Measurements from ENCODE around the gene ZNF80. TPM values are rescaled to one million over a fixed set of nuclear protein-coding genes. Genes with fewer than 3 reads are reported as not detected.

The ZNF80 gene
- total and polyA plus RNA-seq, 2 of the 13 experiments (the other 11 are each of a cell fraction or from before 2014, with no cell fraction given), result not detected

- Histone ChIP-seq H3K4me2 (ENCODE audit: low read depth, low read length) (no peak overlapping the region), H3K9ac (ENCODE audit: insufficient read depth, low read depth, low read length) (no peak overlapping the region), H4K20me1 (ENCODE audit: insufficient read depth, low read length) (no peaks in the 10 kb centered on the region), H2AFZ (ENCODE audit: low read length) (no peak overlapping the region), H3K27me3 (ENCODE audit: control insufficient read depth in 1 of 2, insufficient read depth in 2 of 2, low read length in 2 of 2) (peaks cover 0 to 16% of the 10 kb centered on the region in 2 experiments; a peak in 1 of 5 replicates), H3K79me2 (ENCODE audit: insufficient read depth, low read length) (no peaks in the 10 kb centered on the region), H3K36me3 (replicated peaks in 1 of 2; ENCODE audit: control insufficient read depth in 1 of 2, insufficient read depth in 2 of 2, low read length in 2 of 2) (no peaks in the 10 kb centered on the region), H3K27ac (ENCODE audit: extremely low read length, insufficient read depth, low read length) (no peak overlapping the region), H3K9me3 (ENCODE audit: low read length) (no peaks in the 10 kb centered on the region), H3K4me1 (ENCODE audit: insufficient read depth, low read length) (no peaks in the 10 kb centered on the region), H3K4me3 (replicated peaks in 1 of 3; ENCODE audit: insufficient read depth in 1 of 3, low read depth in 2 of 3, low read length in 3 of 3) (no peak overlapping the region)
- no TSS peak for BruUV-seq (replicated peaks)
- FAIRE-seq (no peak), DNase-seq (ENCODE audit: low spot score) (no peak), ATAC-seq (no peak)
- TF ChIP-seq ZNF749 (CRISPR knock-in tag; IDR thresholded peaks at IDR 0.05; ENCODE audit: borderline replicate concordance), result no peak
- TF ChIP-seq, protein P1, sequence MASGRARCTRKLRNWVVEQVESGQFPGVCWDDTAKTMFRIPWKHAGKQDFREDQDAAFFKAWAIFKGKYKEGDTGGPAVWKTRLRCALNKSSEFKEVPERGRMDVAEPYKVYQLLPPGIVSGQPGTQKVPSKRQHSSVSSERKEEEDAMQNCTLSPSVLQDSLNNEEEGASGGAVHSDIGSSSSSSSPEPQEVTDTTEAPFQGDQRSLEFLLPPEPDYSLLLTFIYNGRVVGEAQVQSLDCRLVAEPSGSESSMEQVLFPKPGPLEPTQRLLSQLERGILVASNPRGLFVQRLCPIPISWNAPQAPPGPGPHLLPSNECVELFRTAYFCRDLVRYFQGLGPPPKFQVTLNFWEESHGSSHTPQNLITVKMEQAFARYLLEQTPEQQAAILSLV (CRISPR knock-in tag; IDR thresholded peaks at IDR 0.05; ENCODE audit: borderline replicate concordance), result no peak
- no peak for TF ChIP-seq TGIF2 (CRISPR knock-in tag; IDR thresholded peaks at IDR 0.05)
- no peak for TF ChIP-seq TOE1 (CRISPR knock-in tag; IDR thresholded peaks at IDR 0.05)
- no peak for TF ChIP-seq ZNF660 (CRISPR knock-in tag; IDR thresholded peaks at IDR 0.05; ENCODE audit: borderline replicate concordance, low read depth)
- TF ChIP-seq NFE2L2 (IDR thresholded peaks at IDR 0.05; ENCODE audit: low read length), result no peak
- no peak for TF ChIP-seq KAT8 (CRISPR knock-in tag; IDR thresholded peaks at IDR 0.05)
- no peak for TF ChIP-seq FOSL1 (CRISPR knock-in tag; IDR thresholded peaks at IDR 0.05; ENCODE audit: borderline replicate concordance)
- TF ChIP-seq, protein P2, sequence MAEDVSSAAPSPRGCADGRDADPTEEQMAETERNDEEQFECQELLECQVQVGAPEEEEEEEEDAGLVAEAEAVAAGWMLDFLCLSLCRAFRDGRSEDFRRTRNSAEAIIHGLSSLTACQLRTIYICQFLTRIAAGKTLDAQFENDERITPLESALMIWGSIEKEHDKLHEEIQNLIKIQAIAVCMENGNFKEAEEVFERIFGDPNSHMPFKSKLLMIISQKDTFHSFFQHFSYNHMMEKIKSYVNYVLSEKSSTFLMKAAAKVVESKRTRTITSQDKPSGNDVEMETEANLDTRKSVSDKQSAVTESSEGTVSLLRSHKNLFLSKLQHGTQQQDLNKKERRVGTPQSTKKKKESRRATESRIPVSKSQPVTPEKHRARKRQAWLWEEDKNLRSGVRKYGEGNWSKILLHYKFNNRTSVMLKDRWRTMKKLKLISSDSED (CRISPR knock-in tag; IDR thresholded peaks at IDR 0.05), result no peak
- TF ChIP-seq, protein P3, sequence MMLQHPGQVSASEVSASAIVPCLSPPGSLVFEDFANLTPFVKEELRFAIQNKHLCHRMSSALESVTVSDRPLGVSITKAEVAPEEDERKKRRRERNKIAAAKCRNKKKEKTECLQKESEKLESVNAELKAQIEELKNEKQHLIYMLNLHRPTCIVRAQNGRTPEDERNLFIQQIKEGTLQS (CRISPR knock-in tag; IDR thresholded peaks at IDR 0.05), result no peak
- no peak for TF ChIP-seq SNAPC5 (CRISPR knock-in tag; IDR thresholded peaks at IDR 0.05; ENCODE audit: borderline replicate concordance)
- no peak for TF ChIP-seq MIXL1 (CRISPR knock-in tag; IDR thresholded peaks at IDR 0.05)
- TF ChIP-seq ADNP (CRISPR knock-in tag; IDR thresholded peaks at IDR 0.05), result no peak
- TF ChIP-seq MATR3 (CRISPR knock-in tag; IDR thresholded peaks at IDR 0.05), result no peak
- no peak for TF ChIP-seq ZNF34 (CRISPR knock-in tag; IDR thresholded peaks at IDR 0.05; ENCODE audit: borderline replicate concordance)
- in situ Hi-C loops (cut with HindIII; ENCODE audit: extremely low pct_ligation_motif_present, low pct_unique_long_range_greater_than_20kb) (no loop called here), intact Hi-C loops (cut with micrococcal nuclease; ENCODE audit: unreplicated experiment) (no loop called here)
- ChIA-PET POLR2A (no interaction called here), CTCF (ENCODE audit: low intra/inter-chr PET ratio, low total read pairs) (no interaction called here)
Observed at GRCh38 chr3:114217266-114217665, 20.1 kb downstream of the ZNF80 start.

All from HepG2 (cell line).